GM15510 (cell line): ENCODE data around the gene KIFC1.

Source experiments
- POLR2A ChIP-seq: IDR thresholded peaks from 3 replicates; pipeline ENCODE4 v1.6.1; 2011; ENCODE audit warnings: borderline replicate concordance; ENCODE audit not compliant: insufficient read length; ENCODE audit errors: extremely low read depth

KIFC1 gene

DNA sequence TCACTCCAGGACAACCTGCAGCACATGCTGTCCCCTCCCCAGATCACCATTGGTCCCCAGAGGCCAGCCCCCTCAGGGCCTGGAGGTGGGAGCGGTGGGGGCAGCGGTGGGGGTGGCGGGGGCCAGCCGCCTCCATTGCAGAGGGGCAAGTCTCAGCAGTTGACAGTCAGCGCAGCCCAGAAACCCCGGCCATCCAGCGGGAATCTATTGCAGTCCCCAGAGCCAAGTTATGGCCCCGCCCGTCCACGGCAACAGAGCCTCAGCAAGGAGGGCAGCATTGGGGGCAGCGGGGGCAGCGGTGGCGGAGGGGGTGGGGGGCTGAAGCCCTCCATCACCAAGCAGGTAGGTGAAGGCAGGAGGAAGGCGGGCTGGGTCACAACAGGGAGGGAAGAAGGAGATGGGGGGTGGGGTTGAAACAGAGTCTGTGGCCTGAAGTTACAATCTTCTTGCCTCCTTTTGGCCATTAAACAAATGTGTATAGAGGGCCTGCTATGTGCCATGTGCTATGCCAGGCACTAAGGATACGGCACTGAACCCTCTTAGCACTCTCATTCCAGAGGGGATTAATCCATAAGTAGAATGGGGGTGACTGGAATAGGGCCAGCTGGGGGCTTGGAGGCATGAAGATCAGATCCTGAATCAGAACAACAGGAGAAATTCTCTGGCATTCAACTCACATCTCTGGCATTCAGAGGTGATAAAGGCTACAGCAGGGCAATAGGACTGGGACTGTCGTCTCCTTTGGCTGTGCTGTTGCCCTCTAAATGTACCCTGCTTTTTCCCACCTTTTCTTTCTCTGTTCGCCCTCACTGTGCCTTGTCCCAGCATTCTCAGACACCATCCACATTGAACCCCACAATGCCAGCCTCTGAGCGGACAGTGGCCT, 52.2 kb downstream of the KIFC1 start:
- no peak for TF ChIP-seq POLR2A

DNA sequence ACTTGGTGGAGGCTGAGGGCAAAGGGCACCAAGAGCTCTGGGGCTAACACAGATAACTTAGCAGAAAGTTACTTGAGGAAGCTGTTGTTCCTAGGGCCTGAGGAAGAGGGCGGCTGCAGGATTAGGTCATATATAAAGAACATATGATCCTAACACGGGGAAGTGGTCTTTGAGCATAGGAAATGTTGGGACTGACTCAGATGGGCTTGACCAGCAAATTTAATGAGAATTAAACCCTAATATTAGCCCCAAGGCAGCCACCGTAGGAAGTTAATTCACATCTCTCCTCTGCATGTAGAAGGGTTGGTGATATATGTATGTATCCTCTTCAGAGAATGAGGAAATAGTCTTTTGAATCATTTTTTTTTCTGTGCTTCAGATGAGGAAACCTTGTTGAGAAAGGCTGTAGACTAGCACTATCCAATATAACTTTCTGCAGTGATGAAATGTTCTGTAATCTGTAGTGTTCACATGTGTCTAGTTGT, 53.5 kb downstream of the KIFC1 start:
- TF ChIP-seq POLR2A, result no peak

DNA sequence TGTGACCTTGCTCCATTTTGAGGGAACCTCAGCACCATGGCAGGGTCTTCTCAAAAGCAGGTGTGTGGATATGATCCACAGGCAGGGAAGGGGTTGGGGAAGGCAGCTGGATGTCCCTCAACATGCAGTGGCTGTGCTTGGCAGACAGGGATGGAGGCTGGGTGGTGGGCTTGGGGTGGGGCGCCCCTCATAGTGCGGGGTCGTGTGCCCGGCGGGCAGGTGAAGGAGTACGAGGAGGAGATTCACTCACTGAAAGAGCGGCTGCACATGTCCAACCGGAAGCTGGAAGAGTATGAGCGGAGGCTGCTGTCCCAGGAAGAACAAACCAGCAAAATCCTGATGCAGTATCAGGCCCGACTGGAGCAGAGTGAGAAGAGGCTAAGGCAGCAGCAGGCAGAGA, 54.7 kb downstream of the KIFC1 start:
- no peak for TF ChIP-seq POLR2A

DNA sequence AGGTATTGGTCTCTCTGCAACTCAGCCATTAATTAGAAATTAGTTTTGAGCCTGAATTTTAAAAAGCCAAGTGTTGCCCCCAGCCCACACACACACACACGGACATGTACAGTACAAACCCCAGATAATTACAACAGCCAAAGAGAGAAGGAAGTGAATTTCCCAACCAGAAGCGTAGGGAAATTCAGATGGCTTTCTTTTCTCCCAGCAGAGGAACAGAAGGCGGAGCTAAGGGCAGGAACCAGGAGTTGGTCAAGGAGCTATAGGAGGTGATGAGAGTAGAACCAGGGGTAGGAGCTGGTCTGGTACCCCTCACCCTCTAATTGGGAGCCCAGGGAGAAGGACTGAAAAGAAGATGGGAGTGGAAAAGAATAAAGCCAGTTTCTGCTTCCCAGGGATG, 58.8 kb downstream of the KIFC1 start:
- TF ChIP-seq POLR2A, result no peak

DNA sequence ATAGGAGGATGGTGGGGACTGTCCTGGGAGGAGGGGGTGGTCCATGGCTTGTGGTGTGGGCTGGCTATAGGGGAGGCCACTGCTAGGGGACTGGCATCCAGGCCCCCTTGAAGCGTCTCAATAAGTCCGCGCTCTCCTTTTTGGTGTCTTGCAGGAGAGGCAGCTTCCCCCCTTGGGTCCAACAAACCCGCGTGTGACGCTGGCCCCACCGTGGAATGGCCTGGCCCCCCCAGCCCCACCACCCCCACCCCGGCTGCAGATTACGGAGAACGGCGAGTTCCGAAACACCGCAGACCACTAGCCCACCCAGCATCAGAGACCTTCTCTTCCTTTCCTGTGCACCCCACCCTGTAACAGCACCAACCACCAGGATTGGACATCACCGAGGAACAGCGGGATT, 60.0 kb downstream of the KIFC1 start:
- TF ChIP-seq POLR2A, result no peak

DNA sequence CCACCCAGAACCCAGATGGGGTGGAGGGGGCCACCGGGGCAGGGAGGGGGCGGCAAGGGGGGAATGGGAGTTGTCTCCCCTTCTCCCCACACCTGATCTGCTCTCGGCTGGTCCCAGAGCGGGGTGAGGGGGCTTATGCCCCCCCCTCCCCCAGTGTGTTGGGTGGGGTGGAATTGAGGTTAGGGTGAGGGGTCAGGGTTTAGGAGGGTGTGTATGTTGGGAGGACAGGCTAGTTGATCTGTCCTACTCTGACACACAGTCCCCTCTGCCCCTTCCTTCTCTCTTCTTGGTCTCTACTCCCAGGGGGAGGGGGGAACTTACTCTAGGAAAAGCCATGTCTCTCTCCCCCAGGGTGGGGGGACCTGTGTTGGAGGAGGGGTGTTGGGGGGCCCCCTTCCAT, 60.9 kb downstream of the KIFC1 start:
- no peak for TF ChIP-seq POLR2A

DNA sequence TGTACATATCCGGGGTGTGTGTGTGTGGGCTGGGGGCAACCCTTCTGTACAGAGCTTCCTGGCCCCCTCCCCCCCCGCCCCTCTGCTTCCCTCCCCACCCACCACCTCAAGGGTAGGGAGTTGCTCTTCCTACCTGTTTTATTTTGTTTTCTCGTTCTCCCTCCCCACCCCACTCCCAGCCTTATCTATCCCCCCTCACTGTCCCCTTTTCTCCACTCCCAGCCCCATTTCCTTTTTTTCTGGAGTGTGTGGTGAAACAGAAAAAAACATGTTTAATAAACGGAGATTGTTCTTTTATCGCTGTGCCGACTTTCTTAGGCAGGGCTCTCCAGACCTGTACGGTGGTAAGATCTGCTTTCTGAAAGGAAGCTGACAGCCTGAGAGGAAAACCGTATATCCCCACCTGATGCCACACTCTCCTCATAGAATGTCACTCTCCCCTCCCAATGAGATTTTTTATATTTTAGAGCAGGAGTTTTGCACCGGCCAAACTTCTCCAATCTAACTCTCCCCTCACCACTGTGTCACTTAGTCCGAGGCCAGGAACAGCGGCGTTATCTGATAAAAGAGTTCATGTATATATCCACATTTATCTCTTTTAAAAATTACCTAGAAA, 61.9 kb downstream of the KIFC1 start:
- TF ChIP-seq POLR2A, result no peak

DNA sequence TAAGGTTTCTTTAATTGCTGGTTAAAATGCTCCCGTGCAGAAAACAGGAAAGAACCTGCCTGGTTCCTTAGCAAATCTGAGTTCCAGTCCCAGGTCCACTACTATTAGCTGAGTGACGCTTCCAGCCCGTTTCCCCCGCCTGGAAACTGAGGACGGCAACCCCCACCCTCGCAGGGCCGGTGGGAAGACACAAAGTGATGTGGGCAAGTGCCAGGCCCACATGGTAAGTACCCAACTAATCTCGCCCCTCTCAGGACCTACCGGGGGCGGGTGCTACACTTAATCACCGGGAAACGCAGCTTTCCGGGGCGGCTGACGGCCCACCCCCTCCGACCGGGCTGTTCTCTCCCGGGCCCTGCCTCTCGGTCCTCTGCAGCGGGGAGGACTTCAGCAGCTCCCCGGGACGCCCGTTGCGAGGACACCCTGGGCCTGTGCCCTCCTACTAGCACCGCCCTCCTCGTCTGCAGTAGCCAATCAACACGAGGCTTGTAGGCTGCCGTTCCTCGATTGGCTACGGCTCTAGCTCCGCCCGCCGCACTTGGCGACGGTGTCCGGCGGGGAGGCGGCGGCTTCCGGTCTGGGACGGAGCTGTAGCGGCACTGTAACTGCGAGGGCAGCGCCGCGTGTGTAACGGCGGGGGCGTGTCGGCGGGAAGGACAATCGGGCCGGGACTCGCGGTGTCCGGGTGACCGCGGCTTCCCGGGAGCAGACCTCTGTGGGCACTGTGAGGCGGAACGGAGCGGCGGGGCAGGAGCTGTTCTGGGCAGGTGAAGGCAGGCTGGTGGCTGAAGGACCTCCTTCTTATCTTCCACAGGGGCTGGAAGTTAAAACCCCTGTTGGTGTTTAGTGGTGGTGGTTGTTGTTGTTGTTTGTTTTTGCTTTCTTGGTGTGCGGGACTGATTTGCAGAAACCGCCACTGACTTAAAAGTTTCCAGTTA, 62.7 kb downstream of the KIFC1 start, which contains the start of gene ZBTB9:
Gene ZBTB9 (plus strand): TSS at position 568 of the 938 bp plus-strand sequence. CDS start 525 bp downstream, outside the sequence.
- TF ChIP-seq POLR2A, result peak; percentile 93

DNA sequence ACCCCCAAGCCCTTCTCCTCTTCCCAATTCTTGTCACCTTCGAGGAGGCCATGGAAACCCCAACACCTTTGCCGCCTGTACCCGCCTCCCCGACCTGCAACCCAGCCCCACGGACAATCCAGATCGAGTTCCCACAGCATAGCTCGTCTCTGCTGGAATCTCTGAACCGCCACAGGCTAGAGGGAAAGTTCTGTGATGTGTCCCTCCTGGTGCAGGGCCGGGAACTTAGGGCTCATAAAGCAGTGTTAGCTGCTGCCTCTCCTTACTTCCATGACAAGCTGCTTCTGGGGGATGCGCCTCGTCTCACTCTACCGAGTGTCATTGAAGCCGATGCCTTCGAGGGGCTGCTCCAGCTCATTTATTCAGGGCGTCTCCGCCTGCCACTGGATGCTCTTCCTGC, 63.4 kb downstream of the KIFC1 start:
- no peak for TF ChIP-seq POLR2A

DNA sequence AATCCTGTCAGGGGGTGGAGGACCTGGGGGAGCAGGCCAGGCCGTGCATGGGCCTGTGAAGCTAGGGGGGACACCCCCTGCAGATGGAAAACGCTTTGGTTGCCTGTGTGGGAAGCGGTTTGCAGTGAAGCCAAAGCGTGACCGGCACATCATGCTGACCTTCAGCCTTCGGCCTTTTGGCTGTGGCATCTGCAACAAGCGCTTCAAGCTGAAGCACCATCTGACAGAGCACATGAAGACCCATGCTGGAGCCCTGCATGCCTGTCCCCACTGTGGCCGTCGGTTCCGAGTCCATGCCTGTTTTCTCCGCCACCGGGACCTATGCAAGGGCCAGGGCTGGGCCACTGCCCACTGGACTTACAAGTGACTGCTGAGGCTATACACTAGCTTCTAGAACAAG, 64.5 kb downstream of the KIFC1 start:
- no peak for TF ChIP-seq POLR2A

DNA sequence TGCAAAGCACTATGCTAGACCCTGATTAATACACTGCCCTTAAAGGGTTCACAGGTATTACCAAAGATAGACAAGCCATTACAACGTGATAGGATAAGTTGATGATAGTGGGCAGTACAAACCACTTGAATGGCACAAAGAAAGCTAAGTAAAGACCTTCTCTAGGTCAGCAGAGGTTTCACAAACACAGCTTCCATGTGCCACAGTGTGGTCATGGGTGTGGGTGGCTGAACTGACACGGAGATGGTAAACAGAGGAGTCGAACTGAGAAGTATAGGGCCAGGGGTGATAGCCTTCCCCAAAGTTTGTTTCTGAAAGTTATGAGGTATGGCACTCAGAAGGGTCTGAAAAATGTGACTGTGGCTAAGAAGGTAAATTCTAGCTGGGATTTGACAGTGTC, 67.1 kb downstream of the KIFC1 start:
- no peak for TF ChIP-seq POLR2A

DNA sequence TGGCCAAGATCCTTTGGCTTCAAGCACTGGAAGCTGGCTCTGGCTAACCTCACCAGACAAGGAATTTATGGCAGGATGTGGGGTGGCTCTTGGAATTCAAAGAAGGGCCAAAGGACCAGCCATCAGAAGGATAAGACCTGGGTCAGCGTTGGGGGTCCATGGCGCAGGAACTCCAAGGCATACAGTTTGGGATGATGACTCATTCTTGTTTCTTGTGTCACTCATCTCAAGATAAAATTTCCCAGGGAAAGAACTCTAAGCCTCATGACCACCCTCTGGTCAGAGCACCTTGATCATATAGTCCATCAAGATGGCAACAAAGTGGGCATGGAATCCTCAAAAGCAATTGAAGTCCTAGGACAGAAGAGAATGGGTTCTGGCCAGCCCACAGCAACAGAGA, 67.6 kb downstream of the KIFC1 start:
- no peak for TF ChIP-seq POLR2A
